Caco-2 (cell line): ENCODE measurements around the gene RPL7A. TPM values are rescaled to one million over a fixed set of nuclear protein-coding genes. Genes with fewer than 3 reads are reported as not detected.

Source experiments
- BruUV-seq: library from RNA; stranded (reverse); fragments of 400-500 nt; replicated peaks from 2 replicates; lab custom pipeline; 2021; lab: Mats Ljungman, UMichigan
- CTCF ChIA-PET: fragments of 300-600 bp; sonication (Branson Sonifier 250); formaldehyde crosslinking; loops from one replicate; lab custom pipeline; 2022; ENCODE audit warnings: antibody characterized with exemption; lab: Charles Lee
- POLR2A ChIA-PET: fragments of 300-600 bp; sonication (Branson Sonifier 250); formaldehyde crosslinking; loops from one replicate; lab custom pipeline; 2022; ENCODE audit warnings: antibody characterized with exemption; lab: Charles Lee
- DNase-seq, 2 experiments: peaks; one replicate each; pipeline versions ENCODE4 v3.0.0 to v3.0.0-alpha.2; 2020 to 2022
- H3K27me3 ChIP-seq: replicated peaks from 2 replicates; pipeline ENCODE4 v1.6.0; 2011; ENCODE audit warnings: low read length; ENCODE audit not compliant: control insufficient read depth, insufficient read depth
- H3K36me3 ChIP-seq: 2 replicates; pipeline ENCODE4 v1.5.1; 2011; ENCODE audit warnings: low read length; ENCODE audit not compliant: control insufficient read depth, insufficient read depth
- H3K4me1 ChIP-seq: fragments of 250-450 bp; sonication (Bioruptor Pico); 2 replicates; pipeline ENCODE4 v1.5.1; 2020; ENCODE audit warnings: mild to moderate bottlenecking
- H3K4me3 ChIP-seq: 2 replicates; pipeline ENCODE4 v1.5.1; 2011; ENCODE audit warnings: low read depth, mild to moderate bottlenecking, control low read depth, low read length
- H3K9me3 ChIP-seq: fragments of 250-450 bp; sonication (Bioruptor Pico); 2 replicates; pipeline ENCODE4 v1.5.1; 2020; ENCODE audit warnings: mild to moderate bottlenecking, moderate library complexity
- H3K27ac Mint-ChIP-seq: one replicate; pipeline ENCODE4 v1.8.0; 2022; ENCODE audit warnings: mixed read lengths; ENCODE audit not compliant: unreplicated experiment
- H3K27me3 Mint-ChIP-seq: one replicate; pipeline ENCODE4 v1.8.0; 2022; ENCODE audit warnings: mixed read lengths; ENCODE audit not compliant: insufficient read depth, unreplicated experiment
- H3K36me3 Mint-ChIP-seq: one replicate; pipeline ENCODE4 v1.8.0; 2022; ENCODE audit warnings: mild to moderate bottlenecking, mixed read lengths; ENCODE audit not compliant: insufficient read depth, unreplicated experiment
- H3K4me1 Mint-ChIP-seq: one replicate; pipeline ENCODE4 v1.8.0; 2022; ENCODE audit warnings: low read depth, mixed read lengths; ENCODE audit not compliant: unreplicated experiment
- H3K4me3 Mint-ChIP-seq: one replicate; pipeline ENCODE4 v1.8.0; 2022; ENCODE audit warnings: mild to moderate bottlenecking, moderate library complexity, mixed read lengths; ENCODE audit not compliant: unreplicated experiment
- H3K9me3 Mint-ChIP-seq: one replicate; pipeline ENCODE4 v1.8.0; 2022; ENCODE audit warnings: mixed read lengths; ENCODE audit not compliant: unreplicated experiment
- CTCF ChIP-seq, 2 experiments: fragments of 200-600 bp in 1 of 2; IDR thresholded peaks; 1 replicate in 1 of 2; 2 replicates in 1 of 2; pipeline versions ENCODE4 v1.5.1 to v1.8.0; 2011 to 2022; ENCODE audit warnings: antibody characterized with exemption in 1 of 2, control low read depth in 1 of 2, inconsistent platforms in 1 of 2, low read depth in 1 of 2, low read length in 1 of 2, mild to moderate bottlenecking in 1 of 2, moderate library complexity in 1 of 2; ENCODE audit not compliant: insufficient read depth in 1 of 2, severe bottlenecking in 1 of 2, unreplicated experiment in 1 of 2
- intact Hi-C: fragments of 100-400 bp; cut with micrococcal nuclease; formaldehyde crosslinking; loops from one replicate; pipeline ENCODE4 v1.10.0; 2022; ENCODE audit not compliant: unreplicated experiment
- total RNA-seq: library from RNA; stranded (reverse); gene quantifications from 2 replicates; pipeline ENCODE4 v1.2.3, GENCODE V29; 2022

The RPL7A gene
- total RNA-seq, 1 experiment from 2014 or later, result 1,995 TPM

GRCh38 chr9:133385452-133385851, 37.4 kb downstream of the RPL7A start:
- Histone ChIP-seq H3K36me3 (no peaks in the 10 kb centered on the region), H3K4me1 (peaks cover 6% of the 10 kb centered on the region), H3K4me3 (no peak overlapping the region), H3K27me3 (no peaks in the 10 kb centered on the region), H3K9me3 (no peaks in the 10 kb centered on the region)
- POLR2A ChIA-PET, result no interaction called here
- intact Hi-C loops, result no loop called here
- no TSS peak for BruUV-seq
- H3K4me3 Mint-ChIP-seq, result no peak overlapping the region
- no peaks in the 10 kb centered on the region for H3K9me3 Mint-ChIP-seq
- CTCF ChIA-PET, result no interaction called here
- no peak for DNase-seq
- peaks cover 12% of the 10 kb centered on the region for H3K4me1 Mint-ChIP-seq
- TF ChIP-seq CTCF (IDR thresholded peaks at IDR 0.05; ENCODE audit: insufficient read depth in 1 of 2, low read depth in 1 of 2, low read length in 1 of 2, severe bottlenecking in 1 of 2, unreplicated experiment in 1 of 2), result no peak
- H3K36me3 Mint-ChIP-seq, result no peaks in the 10 kb centered on the region
- no peaks in the 10 kb centered on the region for H3K27me3 Mint-ChIP-seq
- no peak overlapping the region for H3K27ac Mint-ChIP-seq

- no peaks in the 10 kb centered on the region for H3K9me3 Mint-ChIP-seq
- ChIA-PET CTCF (no interaction called here), POLR2A (interaction anchor here (1.1 kb wide), 1 partner anchor 8 kb away, joined by 3 read pairs; no protein-coding TSS in a partner anchor)
- no peaks in the 10 kb centered on the region for H3K9me3 ChIP-seq
- BruUV-seq, result no TSS peak
- H3K4me1 Mint-ChIP-seq, result peaks cover 12% of the 10 kb centered on the region
- H3K36me3 Mint-ChIP-seq, result no peaks in the 10 kb centered on the region
- intact Hi-C loops, result no loop called here
- H3K27ac Mint-ChIP-seq, result no peak overlapping the region
- no peak for DNase-seq
- no peaks in the 10 kb centered on the region for H3K36me3 ChIP-seq
- no peaks in the 10 kb centered on the region for H3K27me3 Mint-ChIP-seq
- H3K4me3 Mint-ChIP-seq, result no peak overlapping the region
- H3K4me3 ChIP-seq, result no peak overlapping the region
- H3K4me1 ChIP-seq, result peaks cover 13% of the 10 kb centered on the region
- no peak for TF ChIP-seq CTCF (IDR thresholded peaks at IDR 0.05; ENCODE audit: insufficient read depth in 1 of 2, low read depth in 1 of 2, low read length in 1 of 2, severe bottlenecking in 1 of 2, unreplicated experiment in 1 of 2)
- H3K27me3 ChIP-seq, result no peaks in the 10 kb centered on the region
These were observed 38.3 kb downstream of the RPL7A start for GRCh38 chr9:133386338-133386737.

- intact Hi-C loops, result no loop called here
- POLR2A ChIA-PET, result no interaction called here
- no peaks in the 10 kb centered on the region for H3K36me3 Mint-ChIP-seq
- CTCF ChIA-PET, result no interaction called here
- no peaks in the 10 kb centered on the region for H3K9me3 ChIP-seq
- no TSS peak for BruUV-seq
- peaks cover 12% of the 10 kb centered on the region for H3K4me1 Mint-ChIP-seq
- TF ChIP-seq CTCF (IDR thresholded peaks at IDR 0.05; ENCODE audit: insufficient read depth in 1 of 2, low read depth in 1 of 2, low read length in 1 of 2, severe bottlenecking in 1 of 2, unreplicated experiment in 1 of 2), result no peak
- no peaks in the 10 kb centered on the region for H3K27me3 ChIP-seq
- no peak for DNase-seq
- no peak overlapping the region for H3K4me3 ChIP-seq
- H3K27me3 Mint-ChIP-seq, result no peaks in the 10 kb centered on the region
- H3K4me3 Mint-ChIP-seq, result no peak overlapping the region
- H3K27ac Mint-ChIP-seq, result no peak overlapping the region
- H3K4me1 ChIP-seq, result peaks cover 17% of the 10 kb centered on the region
- H3K36me3 ChIP-seq, result no peaks in the 10 kb centered on the region
- H3K9me3 Mint-ChIP-seq, result no peaks in the 10 kb centered on the region
These were observed 39.7 kb downstream of the RPL7A start for GRCh38 chr9:133387680-133388079.
